Stimulated activated CD8-positive, alpha-beta memory T cell treated with anti-CD3 and anti-CD28 coated beads, Interleukin-7, amount 100 ng/mL, for 1 hour (primary cell): Measurements from ENCODE around the gene MATK.
"Not testable (repeated sequence)": the region's sequence is repeated elsewhere in the genome, so short reads cannot be mapped to it uniquely, and the experiment has no call there.

ENCODE experiments used
- DNase-seq, 2 donors: peaks; one replicate each; pipeline ENCODE4 v3.0.0-alpha.2; 2020; ENCODE audit warnings: low read depth in 2 of 2

The MATK gene

DNA sequence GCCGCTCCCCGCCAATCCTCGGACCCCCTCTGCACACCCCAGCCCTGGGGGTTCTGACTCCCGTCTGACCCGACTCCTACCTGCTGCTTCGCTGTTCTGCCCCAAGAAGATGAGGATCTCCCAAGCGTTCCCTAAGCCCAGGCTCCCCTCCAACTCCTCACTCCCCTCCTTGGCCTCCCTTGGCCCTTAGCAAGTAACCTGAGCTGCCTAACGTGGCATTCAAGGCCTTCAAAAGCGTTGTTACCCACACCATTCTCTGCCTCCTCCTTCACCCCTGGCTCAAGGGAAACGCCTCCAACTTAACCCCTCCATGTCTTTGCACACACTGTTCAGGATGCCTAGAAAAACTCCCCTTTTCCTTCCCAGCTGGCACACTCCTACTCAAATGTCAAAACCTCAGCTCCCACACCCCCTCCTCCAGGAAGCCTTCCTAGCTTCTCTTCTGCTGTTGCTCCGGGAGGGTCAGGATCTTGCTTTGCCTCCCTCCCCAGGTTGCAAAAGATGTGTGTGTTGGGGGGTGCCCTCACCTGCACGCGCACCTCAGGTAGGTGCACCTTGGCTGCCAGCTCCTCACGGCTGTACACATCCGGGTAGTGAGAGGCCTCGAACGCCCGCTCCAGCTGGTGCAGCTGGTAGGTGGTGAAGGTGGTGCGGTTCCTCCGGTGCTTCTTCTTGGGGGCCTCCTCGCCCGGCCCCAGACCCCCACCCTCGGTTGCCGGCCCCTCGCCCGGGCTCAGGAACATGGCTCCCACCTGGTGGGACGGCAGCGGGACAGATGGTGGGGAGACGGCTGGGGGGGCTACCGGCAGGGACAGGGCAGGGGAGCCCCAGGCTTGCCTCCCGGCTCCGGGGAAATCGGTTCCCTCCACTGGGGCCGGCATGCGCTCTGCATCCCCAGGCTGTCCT, 14.9 kb downstream of the MATK start:
- DNase-seq, result no peak

DNA sequence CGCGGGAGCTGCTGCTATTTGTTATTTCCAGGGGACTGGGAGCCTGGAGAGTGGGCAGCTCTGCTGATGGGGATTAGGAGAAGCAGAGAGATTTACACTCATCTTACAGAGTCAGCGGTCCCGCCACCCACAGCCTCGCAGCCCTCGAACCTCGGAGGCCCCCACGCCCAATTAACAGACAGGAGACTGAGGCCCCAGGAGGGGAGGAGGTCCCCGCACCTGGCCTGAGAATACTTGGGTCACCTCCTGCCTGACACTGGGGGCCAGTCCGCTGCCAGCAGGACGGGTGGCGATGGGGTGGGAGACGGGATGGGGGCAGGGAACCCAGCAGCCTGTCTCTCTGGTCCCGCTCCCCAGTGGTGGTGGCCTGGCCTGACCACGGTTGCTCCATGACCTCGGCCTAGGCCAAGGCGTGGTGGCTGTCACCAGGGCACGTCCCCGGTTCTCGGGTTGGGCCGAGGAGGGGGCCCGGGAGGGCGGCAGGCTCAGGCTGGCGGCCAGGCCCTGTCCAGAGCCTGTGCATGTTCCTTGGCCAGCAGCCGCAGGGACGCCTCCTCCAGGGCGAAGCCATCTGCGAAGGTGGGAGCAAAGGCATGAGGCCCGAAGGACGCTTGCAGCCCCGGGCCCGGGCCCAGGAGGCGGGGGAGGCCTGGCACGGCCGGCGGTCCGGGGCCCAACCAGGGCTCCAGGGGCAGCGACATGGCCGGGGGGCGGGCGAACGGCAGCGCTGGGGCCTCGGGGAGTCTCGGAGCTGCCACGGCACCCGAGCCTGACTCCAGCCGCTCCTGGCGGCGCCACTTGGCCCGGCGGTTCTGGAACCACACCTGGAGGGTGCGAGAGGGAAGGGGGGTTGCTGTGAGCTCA, 15.8 kb downstream of the MATK start:
- no peak for DNase-seq

DNA sequence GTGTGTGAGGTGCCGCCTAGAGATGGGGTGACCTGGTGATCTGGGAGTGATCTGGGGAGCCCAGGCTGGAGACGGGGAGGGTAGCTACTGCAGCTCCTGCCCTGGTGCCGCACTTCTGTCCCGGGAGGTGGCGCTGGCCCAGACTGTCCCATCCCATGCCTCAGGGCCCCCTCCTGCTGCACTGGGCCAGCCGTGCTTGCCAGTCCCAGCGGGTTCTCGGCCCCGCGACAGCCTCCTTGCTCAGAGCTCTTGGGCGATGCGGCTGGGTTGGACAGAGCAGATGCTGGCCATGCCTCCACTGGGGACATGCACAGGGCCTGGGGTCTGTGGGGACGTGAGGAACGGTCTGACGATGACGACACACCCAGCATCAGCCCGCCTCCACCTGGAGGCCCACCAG, 16.7 kb downstream of the MATK start:
- DNase-seq, result no peak

DNA sequence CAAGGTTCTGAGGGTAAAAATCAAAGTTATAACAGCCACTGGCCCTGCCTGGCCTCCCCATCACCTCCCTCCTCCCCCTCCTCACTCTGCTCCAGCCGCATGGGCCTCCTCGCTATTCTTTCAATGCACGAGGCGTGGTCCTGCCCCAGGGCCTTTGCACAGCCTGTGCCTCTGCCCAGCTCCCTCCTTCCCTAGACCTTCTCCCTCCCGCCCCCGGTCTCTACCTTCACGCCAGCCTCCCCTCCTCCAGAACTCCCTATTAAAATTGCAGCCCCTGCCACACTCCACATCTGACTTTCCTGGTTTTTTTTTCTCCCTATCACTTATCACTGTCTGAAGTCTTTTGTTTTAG, 17.5 kb downstream of the MATK start:
- DNase-seq, result no peak

DNA sequence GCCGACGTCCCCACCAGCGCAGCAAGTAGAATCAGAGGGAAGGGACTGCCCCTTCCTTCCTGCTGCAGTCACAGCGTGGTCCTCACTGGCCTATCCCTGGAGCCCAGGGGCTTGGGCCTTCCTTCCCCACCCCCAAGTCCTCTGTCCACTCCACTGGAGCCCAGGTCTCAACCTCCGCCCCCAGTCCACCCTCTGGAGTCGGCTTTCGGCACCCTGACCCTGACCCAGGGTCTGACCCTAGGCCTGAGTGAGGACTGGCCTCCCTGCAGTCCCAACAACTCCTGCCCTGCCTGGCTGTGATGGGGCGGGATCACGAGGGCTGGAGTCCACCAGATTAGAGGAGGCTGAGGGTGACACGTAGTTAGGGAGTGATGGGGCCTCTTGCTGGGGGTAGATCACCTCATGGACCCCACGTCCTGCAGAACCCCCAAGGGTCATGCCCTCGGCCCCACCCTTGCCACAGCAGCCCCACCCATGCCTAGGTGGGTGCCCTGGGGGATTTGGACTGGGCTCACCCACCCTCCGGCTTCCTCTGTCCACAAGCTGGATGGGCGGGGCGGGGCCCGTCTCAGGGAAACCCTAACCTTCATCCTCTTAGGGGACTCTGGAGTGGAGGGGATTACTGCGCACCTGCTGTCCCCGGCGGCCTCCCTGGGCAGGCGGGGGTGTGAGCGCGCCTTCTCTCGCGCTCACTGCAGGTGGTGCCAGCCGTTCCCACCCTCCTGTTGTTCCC, 18.0 kb downstream of the MATK start:
- no peak for DNase-seq

DNA sequence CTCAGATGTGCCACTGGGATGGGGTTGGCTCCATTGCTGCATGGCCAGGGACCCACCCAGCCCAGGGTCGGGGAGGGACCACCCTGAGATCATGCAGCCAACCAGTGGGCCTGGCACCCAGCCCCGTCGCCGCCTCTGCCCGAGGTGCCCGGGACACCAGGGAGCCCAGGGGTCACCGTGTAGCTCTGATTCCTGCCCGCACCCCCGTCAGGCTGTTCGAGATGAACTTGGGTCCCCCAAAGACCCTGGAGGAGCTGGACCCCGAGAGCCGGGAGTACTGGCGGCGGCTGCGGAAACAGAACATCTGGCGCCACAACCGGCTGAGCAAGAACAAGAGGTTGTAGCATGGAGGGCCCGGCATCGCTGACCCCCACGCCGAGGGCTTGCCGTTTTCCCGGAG, 19.1 kb downstream of the MATK start:
- no peak for DNase-seq

DNA sequence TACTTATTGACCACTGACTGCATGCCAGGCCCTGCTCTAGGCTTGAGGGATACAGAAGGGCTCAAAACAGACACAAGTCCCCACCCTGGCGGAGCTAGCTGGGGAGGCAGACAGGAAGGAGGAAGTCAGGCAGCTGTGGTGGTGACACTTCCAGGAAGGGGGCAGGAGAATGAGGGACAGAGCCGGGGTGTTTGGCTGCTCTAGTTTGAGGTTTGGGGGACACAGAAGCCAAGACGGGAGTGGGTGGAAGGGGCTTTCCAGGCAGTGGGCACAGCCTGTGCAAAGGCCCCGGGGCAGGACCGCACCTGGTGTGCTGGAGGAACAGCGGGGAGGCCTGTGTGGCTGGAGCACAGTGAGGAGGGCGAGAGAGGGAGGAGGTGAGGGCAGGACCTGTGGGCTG, 19.7 kb downstream of the MATK start:
- no peak for DNase-seq

DNA sequence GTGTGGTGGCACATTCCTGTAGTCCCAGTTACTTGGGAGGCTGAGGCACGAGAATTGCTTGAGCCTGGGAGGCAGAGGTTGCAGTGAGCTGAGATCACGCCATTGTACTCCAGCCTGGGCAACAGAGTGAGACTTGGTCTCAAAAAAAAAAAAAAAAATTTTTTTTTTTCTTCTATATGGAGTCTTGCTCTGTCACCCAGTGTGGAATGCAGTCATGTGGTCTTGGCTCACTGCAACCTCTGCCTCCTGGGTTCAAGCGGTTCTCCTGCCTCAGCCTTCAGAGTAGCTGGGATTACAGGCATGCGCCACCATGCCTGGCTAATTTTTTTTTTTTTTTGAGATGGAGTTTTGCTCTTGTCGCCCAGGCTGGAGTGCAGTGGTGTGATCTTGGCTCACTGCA, 20.4 kb downstream of the MATK start:
- DNase-seq, result not testable (repeated sequence)

DNA sequence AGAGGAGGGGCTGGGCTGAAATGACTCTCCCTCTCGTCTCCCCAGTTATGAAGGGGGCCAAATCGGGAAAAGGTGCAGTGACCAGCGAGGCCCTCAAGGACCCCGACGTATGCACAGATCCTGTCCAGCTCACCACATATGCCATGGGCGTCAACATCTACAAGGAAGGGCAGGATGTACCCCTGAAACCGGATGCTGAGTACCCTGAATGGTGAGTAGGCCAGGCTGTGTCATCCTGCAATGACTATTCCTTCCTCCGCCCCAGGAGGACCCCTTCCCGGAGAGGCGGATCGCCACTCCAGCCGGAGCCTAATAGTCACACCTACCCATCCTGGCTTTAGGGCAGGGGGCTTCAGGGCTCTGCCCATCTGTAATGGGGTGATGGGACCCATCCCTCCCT, 21.1 kb downstream of the MATK start:
- no peak for DNase-seq

DNA sequence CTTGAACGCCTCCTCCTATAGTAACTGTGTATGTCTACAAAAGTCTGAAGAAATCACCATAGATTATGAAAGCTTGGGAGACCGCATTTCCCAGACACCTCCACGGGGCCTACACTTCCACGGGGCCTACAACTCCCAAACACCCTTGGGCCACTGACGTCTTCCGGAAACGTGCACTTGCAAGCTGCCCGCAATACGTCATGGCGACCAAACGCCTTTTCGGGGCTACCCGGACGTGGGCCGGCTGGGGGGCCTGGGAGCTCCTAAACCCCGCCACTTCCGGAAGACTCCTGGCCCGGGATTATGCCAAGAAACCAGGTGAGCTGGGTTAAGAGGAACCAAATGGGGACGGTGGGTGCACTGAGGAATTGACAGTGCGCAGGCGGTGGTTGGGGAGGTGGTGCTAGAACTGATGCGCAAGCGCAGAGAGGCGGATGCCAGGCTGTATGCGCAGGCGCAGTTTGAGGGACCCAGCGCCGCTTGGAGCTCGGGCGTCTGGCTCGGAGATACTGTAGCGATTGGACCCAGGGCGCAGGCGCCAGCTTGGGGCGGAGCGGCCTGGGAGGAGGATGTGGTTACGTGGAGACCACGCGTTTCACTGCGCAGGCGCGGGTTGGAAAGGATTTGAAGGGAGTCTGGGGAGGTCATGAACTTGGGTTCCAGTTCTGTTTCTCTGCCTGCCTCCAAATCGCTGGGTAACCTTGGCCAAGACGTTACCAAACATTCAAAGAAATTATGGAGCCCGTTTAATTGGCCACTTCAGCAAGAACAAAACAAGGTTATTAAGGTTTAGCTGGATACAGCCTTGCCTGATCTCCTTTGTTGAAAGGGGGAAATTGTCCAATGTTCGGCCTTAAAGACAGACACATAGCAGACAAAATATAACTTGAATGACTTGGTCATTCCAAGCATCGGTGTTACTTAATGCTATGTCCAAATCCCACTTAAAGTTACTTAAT, 23.4 kb downstream of the MATK start, which contains the start of gene MRPL54:
Gene MRPL54, plus strand, starts transcription at position 182 of the 959 bp plus-strand sequence. Its CDS starts 19 bp downstream, at position 201.
- peak; percentile 99 for DNase-seq

DNA sequence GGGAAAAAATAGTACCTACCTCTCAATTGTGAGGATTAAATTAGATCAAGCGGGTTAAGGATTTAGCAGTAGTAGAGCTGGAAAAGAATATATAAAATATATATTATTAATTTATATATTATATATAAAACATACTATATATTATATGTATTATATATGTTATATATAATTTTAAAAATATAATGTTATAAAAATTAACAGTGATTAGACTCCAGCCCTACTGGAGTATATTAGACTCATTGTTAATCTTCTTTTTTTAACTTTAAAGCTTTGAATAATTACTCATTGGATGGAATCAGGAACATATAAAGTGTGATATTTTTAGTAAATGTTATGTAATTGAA, 24.1 kb downstream of the MATK start:
- no peak for DNase-seq

DNA sequence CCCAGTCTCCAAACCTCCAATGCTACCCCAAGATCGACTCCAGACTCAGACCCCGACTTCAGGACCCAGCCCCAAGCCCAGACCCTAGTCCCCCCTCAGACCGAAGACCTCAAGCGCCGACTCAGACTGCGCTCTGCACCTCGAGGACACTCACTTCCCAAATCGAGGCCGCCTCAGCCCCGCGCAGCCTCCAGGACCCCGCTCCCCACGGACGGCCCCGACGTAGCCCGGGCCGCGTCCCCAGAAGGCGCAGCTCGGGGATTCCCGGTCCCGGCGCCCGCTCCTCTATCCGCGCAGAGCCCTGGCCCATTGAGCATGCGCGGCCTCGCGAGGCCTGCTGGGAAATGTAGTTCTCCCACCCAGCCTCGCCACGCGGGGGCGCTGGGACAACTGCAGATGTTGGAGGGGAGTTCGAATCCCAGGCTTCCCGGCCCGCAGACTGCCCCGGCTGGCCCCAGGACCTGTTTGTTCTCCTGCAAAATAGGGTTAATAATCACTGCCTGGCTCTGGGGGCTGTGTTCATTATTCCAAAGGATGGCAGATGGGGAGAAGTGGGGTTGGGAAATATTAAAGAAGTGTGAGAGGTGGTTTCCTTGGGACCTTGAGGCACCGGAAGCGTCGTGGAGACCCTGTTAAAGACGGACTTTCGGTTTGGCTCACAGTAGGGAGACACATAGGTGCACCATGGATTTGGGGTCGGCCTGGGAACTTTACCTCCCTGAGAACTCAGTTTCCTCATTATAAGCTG, 24.6 kb downstream of the MATK start, which contains the start of gene APBA3:
Gene APBA3, minus strand, starts transcription at position 311 of the 748 bp plus-strand sequence. CDS start 1,428 bp downstream, outside the sequence.
- DNase-seq, result peak; percentile 86 to 93

DNA sequence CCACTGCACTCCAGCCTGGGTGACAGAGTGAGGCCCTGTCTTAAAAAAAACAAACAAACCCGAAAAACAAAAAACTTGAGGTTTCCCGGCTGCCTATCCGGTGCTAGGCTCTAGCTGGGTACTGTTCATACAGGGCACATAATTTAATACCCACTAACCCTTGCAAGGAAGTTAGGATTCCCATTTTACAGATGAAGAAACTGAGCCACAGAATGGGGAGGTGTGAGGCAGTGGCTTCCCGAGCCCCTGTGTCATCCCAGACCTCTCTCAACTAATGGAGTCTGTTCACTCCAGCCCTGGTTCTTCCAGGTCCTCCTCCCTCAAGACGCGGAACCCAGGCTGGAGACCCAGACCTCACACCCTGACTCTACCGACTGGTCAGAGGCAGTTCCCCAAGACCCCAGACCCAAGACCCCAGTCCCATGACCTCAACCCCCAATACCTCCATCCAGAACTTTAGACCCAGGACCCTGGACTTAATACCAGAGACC, 25.3 kb downstream of the MATK start:
- DNase-seq, result no peak

DNA sequence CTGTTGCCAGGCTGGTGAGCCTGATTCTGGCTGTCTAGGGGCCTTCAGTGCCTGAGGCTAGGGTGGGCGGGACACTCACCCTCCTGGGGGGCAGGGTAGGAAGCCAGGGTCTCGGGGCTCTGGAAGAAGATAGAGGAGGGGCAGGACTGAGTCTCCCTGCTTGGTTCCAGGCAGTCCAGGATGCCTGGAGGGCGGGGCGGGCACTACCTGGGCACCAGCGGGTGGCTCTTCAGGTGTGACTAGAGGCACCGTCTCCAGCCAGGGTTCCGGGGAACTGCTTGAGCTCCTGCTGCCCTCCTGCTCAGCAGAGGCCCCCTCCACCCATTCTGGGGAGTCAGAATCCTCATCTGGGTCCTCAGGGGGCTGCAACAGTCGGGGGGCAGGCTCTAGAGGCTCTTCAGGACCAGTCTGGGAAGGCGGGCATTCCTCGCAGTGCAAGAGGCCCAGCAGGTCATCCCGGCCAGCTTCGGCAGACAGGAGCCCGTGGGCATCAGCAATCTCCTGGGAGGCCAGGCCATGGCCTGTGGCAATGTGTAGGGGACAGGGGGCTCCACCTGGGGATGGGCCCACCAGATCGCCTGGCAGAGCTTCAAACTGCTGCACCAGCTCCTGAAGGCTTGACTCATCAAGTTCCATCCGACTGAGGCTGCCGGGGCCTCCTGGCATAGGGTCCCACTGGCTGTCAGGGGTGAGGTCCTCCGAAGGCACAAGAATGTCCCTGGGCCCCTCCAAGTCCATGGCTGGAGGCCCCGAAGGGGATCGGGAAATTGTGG, 26.5 kb downstream of the MATK start:
- DNase-seq, result no peak

DNA sequence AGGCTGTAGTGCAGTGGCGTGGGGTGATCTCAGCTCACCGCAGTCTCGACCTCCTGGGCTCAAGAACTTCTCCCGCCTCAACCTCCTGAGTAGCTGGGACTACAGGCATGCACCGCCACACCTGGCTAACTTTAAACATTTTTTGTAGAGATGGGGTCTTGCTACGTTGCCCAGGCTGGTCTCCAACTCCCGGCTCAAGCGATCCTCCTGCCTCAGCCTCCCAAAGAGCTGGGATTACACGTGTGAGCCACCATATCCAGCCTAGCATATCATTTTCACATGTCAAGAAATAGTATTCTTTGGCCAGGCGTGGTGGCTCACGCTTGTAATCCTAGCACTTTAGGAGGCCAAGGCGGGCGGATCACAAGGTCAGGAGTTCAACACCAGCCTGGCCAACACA, 27.9 kb downstream of the MATK start:
- not testable (repeated sequence) for DNase-seq

DNA sequence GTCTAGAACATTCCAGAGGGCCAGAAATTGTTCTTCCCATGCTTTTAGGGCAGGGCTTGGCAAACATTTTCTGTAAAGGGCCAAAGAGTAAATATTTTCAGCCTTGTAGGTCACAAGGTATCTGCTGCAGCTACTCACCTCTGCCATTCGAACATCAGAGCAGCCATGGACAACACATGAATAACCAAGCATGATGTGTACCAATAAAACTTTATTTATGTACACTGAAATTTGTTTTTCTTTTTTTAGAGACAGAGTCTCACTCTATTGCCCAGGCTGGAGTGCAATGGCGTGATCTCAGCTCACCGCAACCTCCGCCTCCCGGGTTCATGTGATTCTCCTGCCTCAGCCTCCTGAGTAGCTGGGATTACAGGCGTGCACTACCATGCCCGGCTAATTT, 28.5 kb downstream of the MATK start:
- DNase-seq, result not testable (repeated sequence)

DNA sequence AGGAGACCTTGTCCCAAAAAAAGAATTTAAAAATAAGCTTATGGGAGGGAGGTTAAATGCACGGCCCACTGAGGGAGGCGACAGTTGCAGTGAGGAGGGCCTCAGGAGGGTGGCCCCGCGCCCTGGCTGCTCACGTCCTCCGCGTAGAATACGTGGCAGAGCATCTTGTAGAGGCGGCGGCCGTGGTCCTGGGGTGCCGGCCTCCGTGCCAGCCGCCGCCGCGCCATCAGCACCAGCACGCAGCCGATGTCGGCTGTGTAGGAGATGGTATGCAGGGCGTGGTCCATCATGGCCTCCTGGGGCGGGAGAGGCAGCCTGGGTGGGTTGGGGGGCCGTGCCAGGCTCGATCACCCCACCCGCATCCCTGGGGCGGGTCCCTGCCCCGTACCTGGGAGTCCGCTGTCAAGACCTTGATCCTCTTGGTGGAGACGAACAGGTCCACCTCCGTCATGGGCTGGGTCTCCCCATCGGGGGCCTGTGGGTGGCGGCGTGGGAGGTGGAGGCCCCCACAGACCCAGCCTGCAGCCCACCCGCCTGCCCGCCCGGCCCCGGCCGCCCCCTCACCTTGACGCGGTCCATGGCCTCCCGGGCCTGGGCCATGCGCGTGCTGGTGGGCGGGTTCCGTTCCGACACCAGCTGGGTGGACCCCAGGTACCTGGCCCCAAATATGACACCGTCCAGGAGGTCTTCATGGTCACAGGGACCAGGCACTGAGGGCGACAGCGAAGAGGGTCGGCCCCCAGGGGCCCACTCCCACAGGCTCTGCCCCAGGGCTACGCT, 32.4 kb downstream of the MATK start:
- no peak for DNase-seq

DNA sequence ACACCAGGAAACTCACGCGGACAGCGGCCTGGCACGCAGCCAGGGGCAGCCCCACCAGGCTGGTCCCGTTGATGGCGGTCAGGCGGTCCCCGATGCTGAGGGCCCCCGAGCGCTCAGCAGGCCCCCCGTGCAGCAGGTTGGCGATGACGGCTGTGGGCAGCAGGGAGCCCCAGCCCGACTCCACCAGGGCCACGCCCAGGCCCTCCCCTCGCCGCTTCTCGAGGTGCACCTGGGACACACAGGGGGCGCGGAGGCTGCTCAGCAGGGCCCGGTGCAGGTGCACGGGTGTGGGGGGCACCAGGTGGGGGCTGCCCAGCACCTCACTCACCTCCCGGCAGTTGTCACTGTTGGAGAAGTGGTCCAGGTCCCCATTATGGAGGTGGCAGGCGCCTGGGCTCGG, 33.7 kb downstream of the MATK start:
- DNase-seq, result no peak
